ENCODE measurements around the gene EIF3I.

The EIF3I gene

GRCh38 chr1:32221980-32222755 lies at the start of gene EIF3I, which contains the start of gene TMEM234:
Gene EIF3I, plus strand, starts transcription at chr1:32222407. Its CDS starts 35 bp downstream, at chr1:32222442.
Gene TMEM234, minus strand, starts transcription at chr1:32222353. Its CDS starts 31 bp downstream, at chr1:32222322.
- DNase-seq (ENCODE audit: low spot score): peak; percentile 96

DNA sequence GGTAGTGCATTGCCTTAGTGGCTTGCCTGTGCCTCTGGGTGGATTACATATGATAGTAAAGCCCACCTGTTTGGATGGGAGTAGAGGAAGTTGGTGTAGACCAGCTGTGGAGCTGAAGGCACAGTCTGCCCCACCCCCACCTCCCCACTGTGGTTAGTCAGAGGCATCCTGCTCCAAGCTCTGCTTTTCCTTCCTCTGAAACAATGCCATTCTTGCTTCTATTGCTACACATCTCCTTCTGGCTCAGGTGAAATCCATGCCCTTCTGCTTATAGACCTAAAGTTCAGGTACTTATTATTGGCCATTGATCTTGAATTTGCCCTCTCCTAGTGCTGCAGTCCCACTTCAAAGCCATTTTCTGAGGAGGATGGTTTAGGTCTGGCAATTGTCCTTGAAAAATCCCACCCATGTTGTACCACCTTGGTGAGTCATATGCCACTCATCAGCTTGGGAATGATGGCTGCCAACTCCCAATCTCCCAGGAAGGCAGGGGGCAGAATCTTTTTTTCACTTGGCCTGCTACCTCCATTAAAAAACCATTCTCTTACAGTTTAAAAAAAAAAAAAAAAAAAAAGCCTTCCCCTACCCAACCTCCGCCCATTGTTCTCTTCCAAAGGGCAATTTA lies 49.5 kb upstream of the EIF3I start:
- DNase-seq (ENCODE audit: low spot score): peak; percentile 31

- DNase-seq (ENCODE audit: low spot score): no peak
Measured at GRCh38 chr1:32178380-32179192, 43.6 kb upstream of the EIF3I start.

DNA sequence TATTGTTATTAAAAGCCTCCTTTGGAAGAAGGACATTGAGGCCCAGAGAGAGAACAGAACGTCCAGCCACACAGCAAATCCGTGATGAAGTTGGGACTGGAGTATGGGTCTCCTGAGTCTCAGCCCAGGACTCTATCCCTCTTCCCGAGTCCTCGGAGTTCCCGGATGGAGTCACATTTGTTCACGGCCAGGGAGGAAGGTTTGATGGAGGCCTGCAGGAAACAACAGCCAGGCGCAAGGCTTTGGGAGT lies 43.1 kb upstream of the EIF3I start:
- DNase-seq (ENCODE audit: low spot score): no peak

- peak; percentile 99 for DNase-seq (ENCODE audit: low spot score)
Measured at GRCh38 chr1:32179443-32180185, 42.6 kb upstream of the EIF3I start, which contains the start of gene TXLNA. Gene TXLNA, plus strand, starts transcription at chr1:32179675. Its CDS starts 671 bp downstream, at chr1:32180346.

- DNase-seq (ENCODE audit: low spot score): peak; percentile 77
Measured at GRCh38 chr1:32180186-32181060, 41.8 kb upstream of the EIF3I start.

DNA sequence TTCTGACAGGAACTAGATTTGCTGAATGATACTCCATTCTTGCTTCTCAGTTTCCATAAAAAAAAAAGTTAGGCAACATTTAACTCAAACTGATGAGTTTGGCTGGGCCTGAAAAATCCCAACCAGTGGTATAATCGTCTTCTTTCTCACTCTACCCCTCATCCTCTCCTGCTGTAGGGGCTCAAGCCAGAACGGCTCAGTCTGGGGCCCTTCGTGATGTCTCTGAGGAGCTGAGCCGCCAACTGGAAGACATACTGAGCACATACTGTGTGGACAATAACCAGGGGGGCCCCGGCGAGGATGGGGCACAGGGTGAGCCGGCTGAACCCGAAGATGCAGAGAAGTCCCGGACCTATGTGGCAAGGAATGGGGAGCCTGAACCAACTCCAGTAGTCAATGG lies 41.1 kb upstream of the EIF3I start:
- DNase-seq (ENCODE audit: low spot score): no peak

DNA sequence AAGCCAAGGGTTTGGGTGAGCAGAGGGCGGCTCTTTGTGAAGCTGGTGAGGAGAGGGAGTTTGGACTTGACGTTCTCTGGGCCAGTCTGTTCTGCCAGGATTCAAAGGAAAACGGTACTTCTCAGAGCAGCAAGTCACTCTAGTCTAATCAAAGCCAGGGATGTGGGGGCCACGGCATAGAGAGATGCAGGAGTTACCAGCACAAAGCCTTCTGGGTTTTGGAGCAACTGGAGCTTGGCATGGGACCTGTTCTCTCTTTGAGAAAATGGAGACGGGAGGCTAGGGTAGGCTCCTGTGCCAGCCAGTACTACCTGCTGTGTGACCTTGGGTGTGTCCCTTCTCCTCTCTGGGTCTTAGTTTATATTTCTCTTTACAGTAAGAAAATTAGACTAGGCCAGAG lies 40.6 kb upstream of the EIF3I start:
- no peak for DNase-seq (ENCODE audit: low spot score)

GRCh38 chr1:32182060-32182459 lies 40.1 kb upstream of the EIF3I start:
- peak; percentile 44 for DNase-seq (ENCODE audit: low spot score)

DNA sequence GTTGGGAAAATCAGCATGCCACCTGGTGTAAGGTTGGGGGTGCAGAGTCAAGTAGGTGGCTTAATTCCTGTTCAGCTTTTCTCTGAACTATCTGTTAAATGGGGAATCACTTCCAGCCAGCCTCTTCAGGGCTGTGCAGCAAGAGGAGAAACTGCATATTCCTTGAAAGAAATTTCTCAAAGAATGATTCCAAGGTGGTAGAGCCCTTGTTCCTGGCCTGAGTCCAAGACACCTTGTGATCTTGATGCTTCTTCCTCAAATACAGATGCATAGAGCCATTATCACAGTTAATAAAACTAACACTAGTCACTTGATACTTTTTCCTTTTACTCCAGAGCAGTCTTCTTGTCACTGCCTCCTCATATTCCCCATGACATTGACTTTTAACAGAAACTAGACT lies 37.6 kb upstream of the EIF3I start:
- no peak for DNase-seq (ENCODE audit: low spot score)

DNA sequence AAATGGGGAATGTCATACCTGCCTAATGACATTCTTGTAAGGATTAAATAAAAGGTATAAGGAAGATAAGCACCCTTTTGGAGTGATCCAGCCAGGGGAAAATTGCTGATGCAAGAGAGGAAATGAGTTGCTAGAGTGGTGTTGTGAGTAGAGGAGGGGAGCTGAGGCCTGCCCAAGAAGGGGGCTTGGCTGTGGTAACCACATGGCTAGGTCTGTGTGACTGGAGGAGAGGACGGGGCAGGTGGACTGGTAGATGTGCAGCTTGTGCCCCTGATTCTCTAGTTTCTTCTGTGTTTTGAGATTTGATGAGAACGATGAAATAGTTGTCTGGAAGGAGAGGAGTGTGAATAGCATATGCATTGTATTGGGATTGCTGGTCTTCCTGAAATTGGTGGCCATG lies 36.1 kb upstream of the EIF3I start:
- DNase-seq (ENCODE audit: low spot score): no peak

DNA sequence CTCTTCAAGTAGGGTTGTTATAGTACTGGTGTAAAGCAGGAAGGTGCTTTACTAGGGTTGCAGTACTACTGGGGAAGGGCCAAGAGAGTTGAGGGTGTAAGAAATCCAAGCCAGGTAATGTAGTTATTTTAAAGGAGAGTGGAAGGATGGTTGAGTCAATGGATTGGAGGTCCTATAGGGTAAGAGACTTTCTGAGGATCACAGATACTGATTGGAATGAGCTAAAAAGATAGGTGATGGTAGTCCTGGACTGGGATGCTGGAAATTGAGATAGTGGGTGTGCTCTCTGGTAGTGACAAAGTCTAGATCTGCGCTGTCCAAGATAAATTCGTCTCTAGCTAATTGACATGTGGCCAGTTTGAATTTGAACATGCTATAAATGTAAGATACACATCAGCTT lies 35.7 kb upstream of the EIF3I start:
- DNase-seq (ENCODE audit: low spot score): no peak

- DNase-seq (ENCODE audit: low spot score): no peak
Measured at GRCh38 chr1:32187850-32188249, 34.4 kb upstream of the EIF3I start.

- no peak for DNase-seq (ENCODE audit: low spot score)
Measured at GRCh38 chr1:32192220-32192948, 29.8 kb upstream of the EIF3I start.

- DNase-seq (ENCODE audit: low spot score): no peak
Measured at GRCh38 chr1:32194984-32195383, 27.2 kb upstream of the EIF3I start.

GRCh38 chr1:32195531-32195930 lies 26.7 kb upstream of the EIF3I start:
- no peak for DNase-seq (ENCODE audit: low spot score)

DNA sequence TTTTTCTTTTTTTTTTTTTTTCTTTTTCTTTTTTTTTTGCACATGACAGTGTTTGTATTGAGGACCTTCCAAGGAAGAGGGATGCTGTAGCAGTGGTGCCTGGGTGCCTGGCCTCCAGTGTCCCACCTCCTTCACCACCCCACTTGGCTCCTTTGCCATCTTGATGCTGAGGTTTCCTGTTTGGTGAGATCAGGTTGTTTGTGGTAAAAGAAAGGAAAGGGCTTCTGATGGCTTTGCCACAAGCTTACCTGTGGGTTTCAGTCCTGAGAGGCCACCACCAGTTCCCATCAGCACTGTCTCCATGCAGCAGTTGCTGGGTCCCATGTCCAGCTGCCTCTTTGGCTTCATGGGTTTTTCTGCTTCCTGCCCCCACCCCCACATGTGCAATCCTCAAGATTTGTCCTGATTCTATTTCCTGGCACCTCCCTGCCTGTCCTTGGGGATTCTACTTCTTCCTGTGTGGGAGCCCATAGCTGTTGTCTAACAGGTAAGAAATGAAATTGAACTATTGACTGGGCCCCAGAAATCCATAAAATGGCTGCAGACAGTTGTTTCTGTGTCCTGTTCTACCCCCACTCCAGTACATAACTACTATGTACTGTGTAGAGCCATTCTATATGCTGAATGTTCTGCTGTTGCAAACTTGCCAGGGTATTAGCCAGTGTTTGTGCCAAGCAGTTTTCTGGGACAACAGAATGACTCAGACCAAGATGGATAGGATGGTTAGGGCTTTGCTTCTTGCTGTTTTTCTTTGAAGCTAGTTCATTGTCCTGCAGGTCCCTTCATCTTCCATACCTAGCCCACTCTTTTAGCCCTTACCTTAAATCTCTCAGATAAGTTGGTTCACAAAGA lies 26.0 kb upstream of the EIF3I start:
- no peak for DNase-seq (ENCODE audit: low spot score)

DNA sequence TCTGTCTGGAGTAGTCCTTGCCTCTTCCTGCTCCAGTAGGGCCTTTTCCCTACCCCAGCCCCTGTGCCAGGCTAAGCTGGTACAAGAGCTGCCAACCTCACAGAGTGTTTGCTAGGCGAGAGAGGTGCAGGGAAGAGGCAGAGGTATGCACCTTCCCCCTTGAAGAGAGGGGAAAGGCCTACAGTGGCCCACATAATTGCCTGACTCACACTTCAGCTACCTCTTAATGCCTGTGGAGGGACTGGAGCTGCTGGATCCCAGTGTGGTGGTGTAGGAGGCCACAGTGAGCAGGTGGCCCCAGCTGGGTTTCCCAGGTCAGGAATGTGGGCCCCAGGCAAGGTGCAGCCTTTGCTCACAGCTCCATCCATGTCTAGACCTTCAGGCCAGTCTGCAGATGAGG lies 25.1 kb upstream of the EIF3I start:
- no peak for DNase-seq (ENCODE audit: low spot score)

- DNase-seq (ENCODE audit: low spot score): no peak
Measured at GRCh38 chr1:32197837-32198236, 24.4 kb upstream of the EIF3I start.
